GM19035 (cell line): ENCODE data around the gene PLK5.
"Not testable (repeated sequence)": the region's sequence is repeated elsewhere in the genome, so short reads cannot be mapped to it uniquely, and the experiment has no call there.

Source experiments
- ATAC-seq: cut with Tn5 transposase; IDR thresholded peaks from one replicate; pipeline ENCODE4 v1.9.1; 2021; ENCODE audit not compliant: unreplicated experiment

PLK5 gene

GRCh38 chr19:1524972-1525325 is 1.1 kb downstream of the PLK5 start:
- no peak for ATAC-seq

DNA sequence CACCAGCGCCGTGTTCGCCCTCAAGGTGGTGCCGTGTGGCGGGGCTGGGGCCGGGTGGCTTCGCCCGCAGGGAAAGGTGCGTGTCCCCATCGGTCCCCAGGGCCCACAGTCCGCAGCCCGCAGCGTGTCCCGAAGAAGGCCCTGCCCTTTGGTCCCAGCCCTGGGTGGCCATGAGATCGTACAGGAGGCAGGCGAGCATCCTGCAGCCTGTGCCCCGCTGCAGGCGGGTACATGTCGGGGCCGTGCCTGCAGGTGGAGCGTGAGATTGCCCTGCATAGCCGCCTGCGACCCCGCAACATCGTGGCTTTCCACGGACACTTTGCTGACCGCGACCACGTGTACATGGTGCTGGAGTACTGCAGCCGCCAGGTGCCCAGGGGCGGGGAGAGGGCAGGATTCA is 1.5 kb downstream of the PLK5 start:
- ATAC-seq, result no peak

GRCh38 chr19:1526066-1526778 is 2.3 kb downstream of the PLK5 start:
- ATAC-seq, result no peak

- ATAC-seq, result no peak
These were observed 3.2 kb downstream of the PLK5 start for GRCh38 chr19:1526979-1527649.

DNA sequence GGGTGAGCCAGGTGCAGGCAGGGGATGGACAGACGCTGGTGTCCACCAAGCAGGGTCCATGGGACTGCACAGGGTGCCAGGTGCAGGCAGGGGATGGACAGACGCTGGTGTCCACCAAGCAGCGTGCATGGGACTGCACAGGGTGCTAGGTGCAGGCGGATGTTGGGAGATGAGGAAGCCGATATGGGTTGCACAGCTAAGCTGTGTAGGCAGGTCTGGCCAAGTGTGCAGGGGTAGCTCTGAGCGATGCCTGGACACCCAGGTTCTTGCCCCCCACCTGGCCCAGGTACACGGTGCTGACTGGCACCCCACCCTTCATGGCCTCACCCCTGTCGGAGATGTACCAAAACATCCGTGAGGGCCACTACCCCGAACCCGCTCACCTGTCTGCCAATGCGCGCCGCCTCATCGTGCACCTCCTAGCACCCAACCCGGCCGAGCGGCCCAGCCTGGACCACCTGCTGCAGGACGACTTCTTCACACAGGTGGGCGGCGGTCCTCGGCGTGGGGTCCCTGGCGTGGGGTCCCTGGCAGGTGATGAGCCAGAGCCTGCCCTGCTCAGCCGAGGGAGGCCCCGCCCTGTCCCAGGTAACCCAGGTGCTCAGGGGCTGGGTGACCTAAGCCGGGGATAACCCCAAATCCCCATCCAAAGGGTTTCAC is 3.9 kb downstream of the PLK5 start:
- ATAC-seq, result no peak

DNA sequence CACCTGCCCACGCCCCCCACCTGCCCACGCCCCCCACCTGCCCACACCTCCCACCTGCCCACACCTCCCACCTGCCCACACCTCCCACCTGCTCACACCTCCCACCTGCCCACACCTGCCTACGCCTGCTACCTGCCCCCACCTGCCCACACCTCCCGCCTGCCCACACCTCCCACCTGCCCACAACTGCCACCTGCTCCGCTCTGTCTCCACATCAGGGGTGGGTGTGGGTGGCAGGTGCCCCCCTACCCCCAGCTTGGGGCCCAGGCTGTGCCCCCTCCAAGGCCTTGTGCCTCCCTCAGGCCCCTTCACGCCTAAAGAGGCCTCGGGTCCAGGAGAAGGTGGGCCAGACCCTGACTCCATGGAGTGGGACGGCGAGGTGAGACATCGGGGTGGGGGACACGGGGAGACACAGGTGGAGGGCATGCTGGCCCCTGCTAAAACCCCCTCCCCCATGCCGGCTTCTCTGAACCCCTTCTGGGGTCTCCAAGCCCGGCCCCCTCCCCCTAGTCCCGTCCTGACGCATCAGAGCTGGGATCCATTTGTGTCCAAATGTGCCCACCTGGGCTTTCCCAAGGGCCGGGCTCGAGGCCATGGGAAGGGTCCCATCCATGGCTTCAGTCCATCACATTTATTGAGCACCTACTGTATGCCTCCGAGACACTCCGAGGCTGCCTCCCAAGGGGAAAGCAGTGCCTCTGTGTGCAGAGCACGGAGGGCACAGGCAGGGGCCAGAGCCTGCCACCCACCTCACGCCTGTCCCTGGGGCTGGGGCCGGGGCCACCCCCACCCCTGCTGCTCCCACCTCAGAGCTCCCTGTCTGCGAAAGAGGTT is 4.9 kb downstream of the PLK5 start:
- ATAC-seq, result no peak

GRCh38 chr19:1529430-1529816 is 5.5 kb downstream of the PLK5 start:
- ATAC-seq, result no peak

GRCh38 chr19:1530856-1531255 is 7.0 kb downstream of the PLK5 start:
- ATAC-seq, result not testable (repeated sequence)

GRCh38 chr19:1531587-1531986 is 7.7 kb downstream of the PLK5 start:
- no peak for ATAC-seq

DNA sequence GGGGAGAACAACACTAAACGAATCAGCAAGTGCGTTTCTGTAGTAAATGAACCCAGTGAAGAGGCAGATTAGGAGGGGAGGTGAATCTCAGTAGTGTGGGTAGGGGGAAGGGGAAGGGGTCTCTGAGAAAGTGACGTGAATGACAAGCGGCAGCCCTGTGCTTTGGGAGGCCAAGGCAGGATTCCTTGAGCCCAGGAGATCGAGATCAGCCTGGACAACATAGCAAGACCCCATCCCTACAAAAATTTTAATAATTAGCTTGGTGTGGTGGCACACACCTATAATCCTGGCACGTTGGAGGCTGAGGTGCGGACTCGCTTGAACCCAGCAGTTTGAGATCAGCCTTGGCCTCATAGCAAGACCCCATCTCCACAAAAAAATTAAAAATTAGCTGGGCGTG is 8.1 kb downstream of the PLK5 start:
- no peak for ATAC-seq

- ATAC-seq, result no peak
These were observed 9.8 kb downstream of the PLK5 start for GRCh38 chr19:1533510-1534150.

GRCh38 chr19:1534972-1535371 is 11.1 kb downstream of the PLK5 start:
- ATAC-seq, result no peak

DNA sequence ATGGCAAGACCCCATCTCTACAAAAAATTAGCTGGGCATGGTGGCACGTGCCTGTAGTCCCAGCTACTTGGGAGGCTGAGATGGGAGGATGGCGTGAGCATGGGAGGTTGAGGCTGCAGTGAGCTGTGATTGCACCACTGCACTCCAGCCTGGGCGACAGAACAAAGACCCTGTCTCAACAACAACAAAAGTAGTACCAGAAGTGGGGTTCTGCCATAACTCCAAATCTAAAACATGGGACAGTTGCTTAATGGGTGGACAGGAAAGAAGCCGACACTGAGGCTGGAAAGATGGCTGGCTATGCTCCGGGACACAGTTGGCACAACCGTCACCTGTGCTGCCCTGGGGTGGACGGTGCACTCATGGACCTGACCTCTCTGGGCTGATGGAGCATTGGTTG is 11.8 kb downstream of the PLK5 start:
- not testable (repeated sequence) for ATAC-seq

DNA sequence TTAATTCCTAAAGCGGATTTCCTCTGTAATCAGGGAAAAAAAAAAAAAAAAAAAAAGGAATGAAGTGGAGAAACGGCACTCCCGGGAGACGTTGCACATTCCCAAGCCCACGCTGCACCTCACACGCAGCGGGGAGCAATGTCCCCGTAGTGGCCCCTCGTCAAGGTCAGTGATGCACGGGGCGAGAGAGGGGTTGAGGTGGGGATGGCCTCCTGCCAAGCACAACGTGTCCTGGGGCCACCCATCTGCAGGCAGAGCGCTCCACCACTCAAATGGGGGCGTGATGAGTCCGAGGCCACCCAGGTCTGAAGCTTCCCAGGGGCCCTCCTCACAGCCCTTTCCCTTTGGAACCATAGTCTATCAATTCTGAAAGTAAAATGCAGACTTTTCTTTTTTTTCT is 15.1 kb downstream of the PLK5 start:
- no peak for ATAC-seq

GRCh38 chr19:1539749-1540148 is 15.9 kb downstream of the PLK5 start:
- ATAC-seq, result not testable (repeated sequence)

DNA sequence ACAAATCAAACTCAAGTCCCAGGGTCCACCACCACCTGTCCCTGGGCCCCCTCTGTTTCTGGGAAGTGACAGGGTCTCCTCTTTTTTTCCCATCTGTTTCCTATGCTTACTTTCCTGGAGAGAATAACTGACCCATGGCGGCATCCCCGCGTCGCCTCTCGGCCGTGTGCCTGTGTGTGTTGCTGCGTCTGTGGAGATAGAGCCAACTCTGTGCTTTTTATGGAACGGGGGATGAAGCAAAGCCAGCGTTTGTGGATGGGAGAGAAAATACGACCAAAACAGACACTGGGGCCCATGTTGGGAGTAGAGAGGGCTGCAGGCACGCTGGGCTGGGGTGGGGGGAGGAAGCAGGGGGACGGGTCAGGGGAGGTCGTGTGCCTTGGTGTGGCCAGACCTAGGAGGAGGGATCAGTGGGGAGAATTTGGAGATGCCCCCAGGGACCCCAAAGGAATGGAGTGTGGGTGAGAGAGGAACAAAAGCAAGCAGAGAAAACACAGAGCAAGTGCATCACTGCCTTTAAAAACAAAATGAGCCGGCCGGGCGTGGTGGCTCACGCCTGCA is 16.6 kb downstream of the PLK5 start:
- ATAC-seq, result no peak

GRCh38 chr19:1549332-1549945 is 25.6 kb downstream of the PLK5 start:
- ATAC-seq, result no peak

GRCh38 chr19:1551068-1552040 is 27.5 kb downstream of the PLK5 start:
- ATAC-seq, result no peak

DNA sequence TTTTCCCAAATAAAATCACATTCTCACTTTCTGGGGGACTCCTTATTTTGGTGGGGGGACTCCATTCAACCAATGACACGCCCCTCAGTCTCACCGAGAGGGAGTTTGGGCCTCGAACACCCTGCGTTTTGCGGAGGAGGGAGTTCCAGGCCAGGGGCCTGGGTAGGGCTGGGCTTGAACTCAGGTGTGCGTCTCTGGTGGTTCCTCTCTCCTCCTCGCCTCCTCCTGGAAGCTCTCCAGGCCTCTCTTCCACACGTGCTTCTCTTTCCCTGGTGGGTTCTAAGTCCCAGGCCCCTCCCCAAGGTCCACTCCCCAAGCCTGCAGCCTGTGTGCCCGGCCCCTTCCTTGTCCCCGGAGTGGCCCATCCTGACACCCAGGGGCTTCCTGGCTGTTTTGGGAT is 29.5 kb downstream of the PLK5 start:
- no peak for ATAC-seq
